KMS-11 (cell line): ENCODE results near the gene SLC22A13.

Experiments
- H2AFZ ChIP-seq: fragments of 200-600 bp; sonication (generic); 2 replicates; pipeline ENCODE4 v1.6.1; 2016; ENCODE audit warnings: antibody characterized with exemption, mixed run types, low read depth
- H3K27ac ChIP-seq: fragments of 200-600 bp; sonication (generic); 2 replicates; pipeline ENCODE4 v1.6.1; 2016; ENCODE audit warnings: mild to moderate bottlenecking, mixed run types
- H3K27me3 ChIP-seq: fragments of 200-600 bp; sonication (generic); 2 replicates; pipeline ENCODE4 v1.6.1; 2017; ENCODE audit warnings: mild to moderate bottlenecking, low read depth, mixed run types, moderate library complexity; ENCODE audit not compliant: insufficient read depth
- H3K36me3 ChIP-seq: fragments of 200-600 bp; sonication (generic); 2 replicates; pipeline ENCODE4 v1.6.1; 2017; ENCODE audit warnings: mild to moderate bottlenecking, mixed run types; ENCODE audit not compliant: insufficient read depth
- H3K4me1 ChIP-seq: fragments of 200-600 bp; sonication (generic); 2 replicates; pipeline ENCODE4 v1.6.1; 2016; ENCODE audit warnings: mild to moderate bottlenecking, low read depth, mixed run types; ENCODE audit not compliant: poor library complexity, severe bottlenecking
- H3K4me2 ChIP-seq: fragments of 200-600 bp; sonication (generic); 2 replicates; pipeline ENCODE4 v1.7.0; 2016; ENCODE audit warnings: mild to moderate bottlenecking, mixed run types
- H3K4me3 ChIP-seq: fragments of 200-600 bp; sonication (generic); IDR thresholded peaks from 2 replicates; pipeline ENCODE4 v1.6.1; 2017; ENCODE audit warnings: low read depth, low read length, mixed read lengths; ENCODE audit not compliant: insufficient read depth
- H3K79me2 ChIP-seq: fragments of 200-600 bp; sonication (generic); 2 replicates; pipeline ENCODE4 v1.6.1; 2016; ENCODE audit warnings: low read depth, mixed run types; ENCODE audit not compliant: insufficient read depth
- H3K9ac ChIP-seq: fragments of 200-600 bp; sonication (generic); 2 replicates; pipeline ENCODE4 v1.6.1; 2016; ENCODE audit warnings: mild to moderate bottlenecking, mixed run types
- H4K20me1 ChIP-seq: fragments of 200-600 bp; sonication (generic); 2 replicates; pipeline ENCODE4 v1.6.1; 2016; ENCODE audit warnings: mild to moderate bottlenecking, mixed run types; ENCODE audit not compliant: insufficient read depth
- TF ChIP-seq, protein P1 (sequence below): fragments of 200-600 bp; sonication (generic); conservative IDR thresholded peaks from 2 replicates; pipeline ENCODE4 v1.6.1; 2017; ENCODE audit warnings: low read depth, mild to moderate bottlenecking, antibody characterized with exemption, low read length, moderate library complexity, mixed read lengths

SLC22A13 gene

DNA sequence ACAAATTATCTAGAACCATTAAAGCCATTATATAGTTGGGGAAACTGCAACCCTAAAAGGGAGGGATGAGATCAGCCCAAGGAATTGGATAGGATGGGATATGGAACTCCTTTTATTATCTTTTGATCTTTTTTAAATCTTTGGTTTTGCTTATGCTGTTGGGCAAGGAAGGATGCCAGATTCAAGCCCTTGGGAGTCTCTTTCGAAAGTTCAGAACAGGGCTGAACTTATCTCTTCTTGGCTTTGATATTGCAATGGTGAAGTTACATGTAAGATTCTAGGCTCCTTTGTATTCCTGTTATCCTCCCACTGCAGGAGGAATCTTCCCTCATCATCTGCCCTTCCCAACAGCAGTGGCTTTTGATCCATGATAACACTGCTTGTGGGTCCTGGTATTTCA is 10.0 kb upstream of the SLC22A13 start:
- 0 out of 2 replicates have a peak, but pooled peaks cover 2% of the 10 kb centered on the region for H3K36me3 ChIP-seq
- H3K4me1 ChIP-seq, result no peaks in the 10 kb centered on the region
- H3K9ac ChIP-seq, result no peak overlapping the region
- H4K20me1 ChIP-seq, result no peaks in the 10 kb centered on the region
- TF ChIP-seq, protein P1, sequence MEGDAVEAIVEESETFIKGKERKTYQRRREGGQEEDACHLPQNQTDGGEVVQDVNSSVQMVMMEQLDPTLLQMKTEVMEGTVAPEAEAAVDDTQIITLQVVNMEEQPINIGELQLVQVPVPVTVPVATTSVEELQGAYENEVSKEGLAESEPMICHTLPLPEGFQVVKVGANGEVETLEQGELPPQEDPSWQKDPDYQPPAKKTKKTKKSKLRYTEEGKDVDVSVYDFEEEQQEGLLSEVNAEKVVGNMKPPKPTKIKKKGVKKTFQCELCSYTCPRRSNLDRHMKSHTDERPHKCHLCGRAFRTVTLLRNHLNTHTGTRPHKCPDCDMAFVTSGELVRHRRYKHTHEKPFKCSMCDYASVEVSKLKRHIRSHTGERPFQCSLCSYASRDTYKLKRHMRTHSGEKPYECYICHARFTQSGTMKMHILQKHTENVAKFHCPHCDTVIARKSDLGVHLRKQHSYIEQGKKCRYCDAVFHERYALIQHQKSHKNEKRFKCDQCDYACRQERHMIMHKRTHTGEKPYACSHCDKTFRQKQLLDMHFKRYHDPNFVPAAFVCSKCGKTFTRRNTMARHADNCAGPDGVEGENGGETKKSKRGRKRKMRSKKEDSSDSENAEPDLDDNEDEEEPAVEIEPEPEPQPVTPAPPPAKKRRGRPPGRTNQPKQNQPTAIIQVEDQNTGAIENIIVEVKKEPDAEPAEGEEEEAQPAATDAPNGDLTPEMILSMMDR, result no peak
- no peaks in the 10 kb centered on the region for H3K27me3 ChIP-seq
- no peak overlapping the region for H2AFZ ChIP-seq
- H3K27ac ChIP-seq, result no peak overlapping the region
- H3K79me2 ChIP-seq, result no peaks in the 10 kb centered on the region
- H3K4me3 ChIP-seq, result no peak overlapping the region
- no peak overlapping the region for H3K4me2 ChIP-seq

DNA sequence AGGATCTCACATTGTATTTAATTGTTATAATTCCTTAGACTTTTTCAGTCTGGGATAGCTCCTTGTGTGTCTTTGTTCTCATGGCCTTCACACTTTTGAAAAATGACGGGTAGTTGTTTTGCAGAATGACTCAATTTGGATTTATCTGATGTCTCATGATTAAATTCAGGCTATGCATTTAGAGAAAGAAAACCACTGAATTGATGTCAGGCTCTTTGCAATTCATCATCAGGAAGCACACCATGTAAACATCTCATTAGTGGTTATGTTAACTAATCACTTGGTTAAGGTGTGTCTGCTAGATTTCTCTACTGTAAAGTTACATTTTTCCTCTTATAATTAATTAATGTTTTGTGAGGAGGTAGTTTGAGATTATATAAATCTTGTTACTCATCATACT is 8.0 kb upstream of the SLC22A13 start:
- no peaks in the 10 kb centered on the region for H3K36me3 ChIP-seq
- no peaks in the 10 kb centered on the region for H3K79me2 ChIP-seq
- TF ChIP-seq, protein P1, result no peak
- no peak overlapping the region for H2AFZ ChIP-seq
- H3K9ac ChIP-seq, result no peak overlapping the region
- H3K4me3 ChIP-seq, result no peak overlapping the region
- no peak overlapping the region for H3K27ac ChIP-seq
- no peaks in the 10 kb centered on the region for H4K20me1 ChIP-seq
- H3K4me2 ChIP-seq, result no peak overlapping the region
- H3K4me1 ChIP-seq, result no peaks in the 10 kb centered on the region
- no peaks in the 10 kb centered on the region for H3K27me3 ChIP-seq

DNA sequence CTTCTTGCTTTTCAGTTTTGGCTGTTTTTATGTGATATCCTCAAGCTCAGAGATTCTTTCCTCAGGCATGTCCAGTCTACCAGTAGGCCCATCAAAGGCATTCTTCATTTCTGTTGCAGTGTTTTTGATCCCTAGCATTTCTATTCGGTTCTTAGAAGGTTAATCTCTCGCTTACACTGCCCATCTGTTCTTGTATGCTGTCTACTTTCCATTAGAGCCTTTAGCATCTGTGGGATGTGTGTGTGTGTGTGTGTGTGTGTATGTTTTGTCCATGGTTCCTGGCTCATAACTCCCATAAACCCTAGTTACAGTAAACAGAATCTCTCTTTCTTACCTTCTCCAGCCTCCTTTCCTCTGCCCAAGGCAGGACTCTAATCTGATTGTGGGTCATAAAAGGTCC is 5.1 kb upstream of the SLC22A13 start:
- H3K9ac ChIP-seq, result no peak overlapping the region
- H3K4me1 ChIP-seq, result no peaks in the 10 kb centered on the region
- no peak overlapping the region for H3K27ac ChIP-seq
- no peaks in the 10 kb centered on the region for H4K20me1 ChIP-seq
- no peak overlapping the region for H2AFZ ChIP-seq
- H3K4me2 ChIP-seq, result no peak overlapping the region
- H3K4me3 ChIP-seq, result no peak overlapping the region
- no peaks in the 10 kb centered on the region for H3K36me3 ChIP-seq
- H3K79me2 ChIP-seq, result no peaks in the 10 kb centered on the region
- TF ChIP-seq, protein P1, result no peak
- H3K27me3 ChIP-seq, result no peaks in the 10 kb centered on the region

DNA sequence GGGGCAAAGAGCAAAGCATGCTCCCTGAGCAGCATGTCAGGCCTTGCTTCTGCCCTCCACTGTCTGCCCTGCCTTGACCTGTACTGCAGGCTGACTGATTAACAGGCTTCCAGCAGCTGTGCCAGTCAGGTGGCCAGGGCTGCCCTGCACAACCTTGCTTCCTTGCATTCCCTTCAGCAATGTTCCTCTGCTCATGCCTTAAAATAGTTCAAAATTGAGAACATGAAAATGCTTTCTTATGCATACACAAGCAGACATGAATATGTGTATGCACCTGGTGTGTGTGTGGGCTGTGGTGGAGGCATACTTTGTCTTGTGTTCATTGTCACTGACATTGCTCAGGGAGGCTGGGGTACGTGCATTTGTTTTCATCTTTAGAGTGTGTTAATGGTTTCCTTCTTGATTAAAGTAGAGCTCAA is 1.2 kb upstream of the SLC22A13 start:
- H3K4me1 ChIP-seq, result no peaks in the 10 kb centered on the region
- H3K27me3 ChIP-seq, result no peaks in the 10 kb centered on the region
- TF ChIP-seq, protein P1, result no peak
- no peaks in the 10 kb centered on the region for H3K79me2 ChIP-seq
- H3K9ac ChIP-seq, result no peak overlapping the region
- H3K36me3 ChIP-seq, result no peaks in the 10 kb centered on the region
- H3K4me3 ChIP-seq, result no peak overlapping the region
- no peak overlapping the region for H3K27ac ChIP-seq
- H4K20me1 ChIP-seq, result no peaks in the 10 kb centered on the region
- no peak overlapping the region for H2AFZ ChIP-seq
- no peak overlapping the region for H3K4me2 ChIP-seq
